NOMO-1 treated with dmso at 0.1 percent for 144 hours (cell line): ENCODE measurements around the gene OMP.

ENCODE experiments used
- DNase-seq: peaks from one replicate; lab custom pipeline; 2025; ENCODE audit not compliant: unreplicated experiment; lab: John Stamatoyannopoulos, UW

Gene OMP

DNA sequence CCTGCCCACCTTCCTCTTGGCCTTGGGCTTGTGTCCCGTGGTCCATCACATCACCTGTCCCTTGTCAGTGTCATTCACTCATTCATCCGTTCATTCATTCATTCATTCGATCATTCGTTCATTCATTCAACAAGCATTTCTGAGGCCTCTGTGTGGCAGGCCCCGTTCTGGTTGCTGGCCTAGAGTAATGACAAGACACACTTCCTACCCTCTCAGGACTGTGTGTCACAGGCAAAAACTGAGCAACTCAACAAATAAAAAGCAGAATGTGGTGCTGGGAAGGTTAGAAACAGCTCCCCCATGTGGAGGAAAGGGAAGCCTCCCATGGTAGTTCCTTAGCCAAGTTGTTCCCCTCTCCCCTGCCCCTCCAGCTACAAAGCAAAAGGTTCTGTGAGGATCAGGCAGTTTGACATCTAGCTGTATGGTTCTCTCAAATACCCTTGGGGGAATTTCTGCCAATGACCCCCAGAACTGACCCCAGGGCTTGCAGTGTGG is 1.6 kb upstream of the OMP start:
- no peak for DNase-seq

DNA sequence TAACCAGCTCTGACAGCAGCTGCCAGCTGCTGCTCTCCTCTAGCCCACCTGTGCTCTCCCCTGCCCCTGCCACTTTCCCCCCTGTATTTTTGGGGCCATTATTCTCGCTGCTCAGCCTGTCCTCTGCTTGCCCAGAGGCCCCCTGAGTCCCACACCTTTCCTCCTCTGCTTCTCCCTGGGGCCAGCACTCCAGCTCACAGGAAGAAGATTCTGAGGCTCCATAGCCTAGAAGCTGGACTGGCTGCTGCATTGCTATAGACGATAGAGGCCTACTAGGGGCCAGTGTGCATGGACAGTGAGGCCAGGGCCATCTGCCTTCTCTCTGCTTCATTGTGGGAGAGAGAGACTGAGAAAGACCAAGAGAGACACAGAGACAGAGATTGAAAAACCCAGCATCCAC is 679 bp downstream of the OMP start:
- DNase-seq, result no peak

DNA sequence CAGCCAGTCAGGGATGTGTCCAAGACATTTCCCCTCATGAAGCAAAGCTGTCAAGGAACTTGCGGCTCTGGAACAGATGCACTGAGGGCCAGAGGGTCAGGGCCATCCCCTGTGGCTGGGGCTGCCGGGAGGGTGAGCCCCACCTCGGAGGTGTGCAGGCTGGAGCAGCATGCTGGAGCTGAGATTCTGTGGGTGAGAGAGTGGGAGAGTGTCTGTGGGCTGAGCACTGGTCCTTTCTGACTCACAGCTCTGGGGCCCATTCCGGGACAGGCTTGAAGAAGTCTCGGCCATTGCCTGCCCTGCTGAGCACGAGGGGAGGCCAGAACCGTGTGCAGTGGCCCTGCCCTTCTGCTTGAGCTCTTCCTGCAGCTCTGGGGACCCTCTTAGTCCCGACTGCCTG is 2.1 kb downstream of the OMP start:
- no peak for DNase-seq

- no peak for DNase-seq
These were observed 3.7 kb downstream of the OMP start for GRCh38 chr11:77106321-77106720.

DNA sequence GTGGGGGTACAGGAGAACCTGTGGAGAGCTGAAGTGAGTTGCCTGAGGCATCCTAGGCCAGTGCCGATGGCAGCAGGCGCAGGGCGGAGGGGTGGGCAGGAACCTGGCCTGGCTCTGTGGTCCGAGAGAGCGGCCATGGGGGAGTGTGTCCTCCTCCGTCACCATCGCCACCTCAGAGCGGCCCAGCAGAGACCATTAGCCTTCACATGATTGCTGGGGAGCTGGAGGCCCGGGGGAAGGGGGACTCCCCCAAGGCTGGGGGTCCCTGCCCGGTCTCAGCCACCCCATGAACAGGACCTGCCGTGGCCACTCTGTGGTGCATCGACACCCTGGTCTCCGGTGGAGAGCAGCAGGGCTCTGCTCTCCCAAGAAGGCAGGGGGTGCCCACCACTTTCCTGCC is 4.1 kb downstream of the OMP start:
- no peak for DNase-seq

DNA sequence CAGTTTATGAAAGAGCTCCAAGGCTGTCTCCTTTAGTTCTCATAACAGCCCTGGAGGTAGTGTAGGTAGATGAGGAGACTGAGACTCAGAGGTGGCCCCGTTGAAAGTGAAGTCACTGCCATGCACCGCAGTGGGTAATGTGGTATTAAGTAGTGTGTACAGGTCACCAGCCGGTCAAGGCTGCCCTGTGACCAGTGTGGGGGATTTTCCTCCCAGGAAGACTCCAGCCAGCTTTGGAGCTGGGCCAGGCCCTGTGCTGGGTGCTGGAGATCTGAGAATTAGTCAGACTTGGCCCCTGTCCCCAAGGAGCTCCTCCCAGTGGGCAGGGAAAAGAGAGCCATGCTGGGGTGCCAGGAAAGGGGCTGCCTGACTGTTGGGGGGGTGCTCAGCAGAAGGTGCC is 5.3 kb downstream of the OMP start:
- DNase-seq, result no peak

- DNase-seq, result no peak
These were observed 5.8 kb downstream of the OMP start for GRCh38 chr11:77108436-77108835.

- no peak for DNase-seq
These were observed 6.8 kb downstream of the OMP start for GRCh38 chr11:77109236-77110019.

DNA sequence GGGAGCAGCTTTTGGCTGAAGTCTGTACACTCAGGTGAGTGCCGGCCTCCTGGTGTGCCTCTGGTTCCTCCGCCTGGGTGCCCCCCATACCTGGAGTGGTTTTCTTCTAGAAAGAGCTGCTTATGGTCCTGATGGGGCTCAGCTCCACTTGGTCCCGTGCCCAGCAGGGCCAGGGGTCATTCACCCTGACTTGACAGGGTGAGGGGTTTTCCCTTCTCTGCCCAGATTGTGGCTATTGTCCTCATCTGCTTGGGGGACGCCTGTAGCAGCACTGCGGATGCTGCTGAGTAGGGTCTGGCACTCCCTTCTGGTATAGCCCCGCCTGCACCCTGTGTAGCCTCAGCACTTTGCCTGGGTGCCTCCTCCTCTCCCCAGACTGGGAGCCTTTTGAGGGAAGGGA is 8.2 kb downstream of the OMP start:
- DNase-seq, result no peak

DNA sequence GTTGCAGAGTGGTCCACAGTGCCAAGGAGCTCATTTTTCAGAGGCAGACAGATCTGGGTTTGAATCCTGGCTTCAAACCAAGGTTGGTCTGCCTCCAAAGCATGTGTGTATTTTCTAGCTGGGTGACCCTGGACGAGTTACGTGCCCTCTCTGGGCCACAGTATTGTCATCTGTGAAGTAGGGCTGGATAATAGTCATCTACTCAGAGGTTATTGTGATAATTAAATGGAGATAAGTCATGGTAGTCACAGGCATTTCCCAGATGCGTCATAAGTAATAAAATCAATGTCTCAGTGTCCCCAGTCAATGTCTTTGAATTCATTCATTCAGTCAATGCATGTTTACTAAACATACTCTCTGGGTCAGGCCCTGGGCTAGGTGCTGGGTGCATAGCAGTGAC is 8.6 kb downstream of the OMP start:
- DNase-seq, result no peak

- DNase-seq, result no peak
These were observed 9.3 kb downstream of the OMP start for GRCh38 chr11:77111946-77112345.

GRCh38 chr11:77112641-77113381 is 10.2 kb downstream of the OMP start:
- DNase-seq, result no peak

GRCh38 chr11:77113382-77114088 is 10.9 kb downstream of the OMP start:
- DNase-seq, result no peak

GRCh38 chr11:77114089-77114463 is 11.4 kb downstream of the OMP start:
- DNase-seq, result no peak

GRCh38 chr11:77115181-77115611 is 12.6 kb downstream of the OMP start:
- DNase-seq, result no peak

- no peak for DNase-seq
These were observed 13.3 kb downstream of the OMP start for GRCh38 chr11:77115956-77116355.

DNA sequence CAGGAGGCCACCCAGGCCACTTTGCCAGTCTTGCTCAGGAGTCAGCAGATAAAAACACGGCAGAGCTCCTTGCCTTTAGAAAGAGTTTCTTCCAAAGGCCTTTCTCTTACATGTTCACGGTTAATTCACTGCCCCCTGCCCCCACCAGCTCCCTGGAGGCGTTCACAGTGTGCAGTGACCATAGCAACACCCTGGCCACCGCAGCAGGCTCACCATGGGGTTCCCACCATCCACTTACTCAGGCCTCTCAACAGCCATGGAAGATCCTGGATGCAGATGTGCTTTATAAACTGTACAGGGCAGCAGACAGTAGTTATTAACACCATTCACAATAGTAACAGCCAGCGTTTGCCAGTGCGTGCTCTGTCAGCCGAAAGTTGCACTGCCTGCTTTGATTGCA is 14.9 kb downstream of the OMP start:
- DNase-seq, result no peak

- no peak for DNase-seq
These were observed 15.4 kb downstream of the OMP start for GRCh38 chr11:77118086-77118485.

DNA sequence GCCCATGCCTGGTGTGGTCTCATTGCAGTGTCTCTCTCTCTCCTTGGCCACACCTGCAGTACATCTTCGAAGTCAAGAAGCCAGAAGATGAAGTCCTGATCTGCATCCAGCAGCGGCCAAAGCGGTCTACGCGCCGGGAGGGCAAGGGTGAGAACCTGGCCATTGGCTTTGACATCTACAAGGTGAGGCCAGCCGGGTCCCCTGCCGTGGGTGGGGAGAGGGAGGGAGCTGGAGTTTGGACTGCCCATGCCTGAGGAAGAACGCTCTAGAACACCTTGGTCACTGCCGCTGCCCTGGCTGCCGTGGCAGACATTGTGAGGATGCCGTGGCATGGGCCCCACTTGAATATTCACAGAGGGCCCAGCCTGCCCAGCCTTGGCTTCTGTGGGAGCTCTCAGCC is 16.3 kb downstream of the OMP start:
- DNase-seq, result no peak

GRCh38 chr11:77119531-77119936 is 16.9 kb downstream of the OMP start:
- no peak for DNase-seq

DNA sequence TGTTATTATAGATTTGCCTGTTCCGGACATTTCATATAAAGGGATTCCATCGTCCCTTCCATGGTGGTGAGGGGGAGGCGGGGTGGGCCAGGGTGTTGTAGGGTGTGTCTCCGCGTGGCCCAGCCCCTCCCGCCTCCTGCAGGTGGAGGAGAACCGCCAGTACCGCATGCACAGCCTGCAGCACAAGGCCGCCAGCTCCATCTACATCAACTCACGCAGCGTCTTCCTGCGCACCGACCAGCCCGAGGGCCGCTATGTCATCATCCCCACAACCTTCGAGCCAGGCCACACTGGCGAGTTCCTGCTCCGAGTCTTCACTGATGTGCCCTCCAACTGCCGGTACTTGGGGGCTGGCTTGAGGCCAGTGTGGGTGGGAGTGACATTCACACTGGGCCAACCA is 17.9 kb downstream of the OMP start:
- DNase-seq, result no peak

DNA sequence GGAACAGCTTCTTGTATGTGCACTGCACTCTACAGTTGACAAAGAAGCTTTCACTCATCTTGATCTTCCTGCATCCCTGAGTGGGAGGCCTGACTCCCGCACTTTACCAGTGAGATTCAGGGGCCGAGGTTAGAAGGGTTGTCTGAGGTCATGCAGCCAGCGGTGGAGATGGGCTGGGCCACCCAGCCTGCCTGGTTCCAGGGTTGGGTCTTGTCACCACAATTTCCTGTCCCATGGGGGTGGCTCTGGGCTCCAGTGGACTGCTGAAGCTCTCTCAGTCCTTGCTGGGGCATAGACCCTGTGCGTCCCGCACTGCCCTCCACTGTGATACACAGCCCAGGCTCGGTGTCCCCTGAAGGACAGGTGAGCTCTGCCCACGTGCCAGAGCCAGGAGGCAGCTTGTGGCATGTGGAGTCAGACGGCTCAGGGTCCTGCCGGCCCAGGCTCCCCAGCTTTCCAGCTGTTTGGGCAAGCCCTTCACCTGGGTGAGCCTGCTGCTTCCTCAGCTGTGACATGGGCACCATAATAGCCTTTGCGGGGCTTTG is 18.5 kb downstream of the OMP start:
- DNase-seq, result no peak
